ENCODE data around the gene CCDC97.
"Not testable (repeated sequence)": the region's sequence is repeated elsewhere in the genome, so short reads cannot be mapped to it uniquely, and the experiment has no call there.

The CCDC97 gene

DNA sequence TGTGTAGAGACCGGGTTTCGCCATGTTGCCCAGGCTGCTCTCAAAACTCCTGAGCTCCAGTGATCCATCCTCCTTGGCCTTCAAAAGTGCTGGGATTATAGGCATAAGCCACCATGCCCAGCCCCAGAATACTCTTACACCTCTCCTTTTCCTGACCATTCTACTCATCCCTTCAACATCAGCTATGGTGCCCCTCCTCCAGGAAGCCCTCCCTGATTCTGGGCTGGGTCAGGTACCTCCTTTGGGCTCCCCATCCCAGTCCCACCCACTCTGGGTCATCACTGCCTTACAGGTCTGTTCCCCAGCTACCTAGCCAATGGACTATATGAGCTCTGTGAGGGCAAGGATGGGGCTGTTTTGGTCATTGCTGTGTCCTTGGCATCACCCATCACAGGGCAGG lies 34.2 kb downstream of the CCDC97 start:
- DNase-seq (ENCODE audit: extremely low read depth, low read depth): no peak
- no peak for TF ChIP-seq CTCF (IDR thresholded peaks at IDR 0.05; ENCODE audit: low read depth, low read length)

DNA sequence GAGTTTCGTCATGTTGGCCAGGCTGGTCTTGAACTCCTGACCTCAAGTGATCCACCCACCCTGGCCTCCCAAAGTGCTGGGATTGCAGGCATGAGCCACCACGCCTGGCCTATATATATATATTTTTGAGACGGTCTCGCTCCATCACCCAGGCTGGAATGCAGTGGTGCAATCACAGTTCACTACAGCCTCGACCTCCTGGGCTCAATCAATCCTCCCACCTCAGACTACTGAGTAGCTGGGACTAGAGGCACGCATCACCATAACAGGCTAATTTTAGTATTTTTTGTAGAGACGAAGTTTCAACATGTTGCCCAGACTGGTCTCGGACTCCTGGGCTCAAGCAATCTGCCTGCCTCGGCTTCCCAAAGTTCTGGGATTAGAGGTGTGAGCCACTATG lies 36.9 kb downstream of the CCDC97 start:
- DNase-seq (ENCODE audit: extremely low read depth, low read depth): not testable (repeated sequence)

- no peak for TF ChIP-seq CTCF (IDR thresholded peaks at IDR 0.05; ENCODE audit: low read depth, low read length)
- DNase-seq (ENCODE audit: extremely low read depth, low read depth): no peak
Measured at GRCh38 chr19:41350735-41351338, 40.9 kb downstream of the CCDC97 start.

DNA sequence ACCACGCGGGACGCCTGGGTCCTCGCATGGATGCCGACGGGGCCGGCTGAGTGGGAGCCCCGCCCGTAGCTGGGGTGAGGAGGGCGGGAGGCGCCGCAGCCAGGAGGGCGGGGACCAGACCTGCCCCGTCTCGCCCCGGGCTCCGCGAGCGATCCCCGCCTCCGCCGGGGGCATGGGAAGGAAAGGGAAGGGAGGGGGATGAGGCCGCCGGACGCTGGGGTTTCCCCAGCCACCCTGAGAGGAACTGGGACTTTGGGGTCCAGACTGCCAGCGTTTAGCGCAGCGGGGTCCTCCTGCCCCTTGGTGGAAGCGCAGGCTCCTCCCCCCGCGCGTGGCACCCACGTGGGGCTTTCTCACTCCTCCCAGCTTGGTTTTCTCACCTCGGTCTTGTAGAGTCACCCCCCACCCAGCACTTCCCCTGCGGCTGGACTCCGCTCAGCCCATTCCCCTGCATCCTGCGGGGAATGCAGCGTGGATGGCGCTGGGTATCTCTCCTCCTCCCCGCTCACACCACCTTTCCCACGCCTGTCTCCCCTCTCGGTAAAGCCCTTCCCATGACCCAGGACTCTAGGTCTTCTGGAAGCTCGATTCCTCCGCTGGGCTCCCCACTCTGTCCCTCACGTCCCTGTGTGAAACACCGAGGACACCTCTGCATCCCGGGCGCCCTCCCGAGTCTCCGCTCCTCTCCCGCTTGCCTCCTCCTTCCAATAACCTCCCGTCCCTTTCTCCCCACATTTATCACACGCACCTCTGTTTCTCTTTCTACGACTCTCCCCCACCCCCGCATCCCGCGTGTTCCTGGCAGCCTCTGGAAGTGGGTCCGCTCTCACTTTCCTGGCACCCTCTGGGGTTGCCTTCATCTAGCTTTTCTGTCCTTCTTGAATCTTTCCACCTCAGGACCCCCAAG lies 41.6 kb downstream of the CCDC97 start:
- TF ChIP-seq CTCF (IDR thresholded peaks at IDR 0.05; ENCODE audit: low read depth, low read length): no peak
- no peak for DNase-seq (ENCODE audit: extremely low read depth, low read depth)

DNA sequence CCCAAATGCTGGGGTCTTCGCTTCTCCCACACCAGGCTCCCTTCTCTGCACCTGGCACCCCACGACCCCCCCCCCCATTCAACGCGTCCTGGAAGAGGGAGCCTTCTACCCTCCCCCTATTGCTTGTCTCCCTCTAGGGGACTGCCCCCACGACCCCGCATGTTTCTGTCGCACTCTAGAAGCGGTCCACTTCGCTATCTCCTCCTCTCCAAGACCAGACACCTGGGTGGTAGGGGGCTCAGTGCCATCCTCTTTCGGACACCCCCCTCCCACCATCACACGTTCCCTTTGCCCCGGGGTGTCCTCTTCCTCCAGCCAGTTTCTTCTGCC lies 42.3 kb downstream of the CCDC97 start:
- DNase-seq (ENCODE audit: extremely low read depth, low read depth): no peak
- TF ChIP-seq CTCF (IDR thresholded peaks at IDR 0.05; ENCODE audit: low read depth, low read length): no peak

GRCh38 chr19:41352609-41353465 lies 42.9 kb downstream of the CCDC97 start:
- peak; percentile 70 for TF ChIP-seq CTCF (IDR thresholded peaks at IDR 0.05; ENCODE audit: low read depth, low read length)
- no peak for DNase-seq (ENCODE audit: extremely low read depth, low read depth)

DNA sequence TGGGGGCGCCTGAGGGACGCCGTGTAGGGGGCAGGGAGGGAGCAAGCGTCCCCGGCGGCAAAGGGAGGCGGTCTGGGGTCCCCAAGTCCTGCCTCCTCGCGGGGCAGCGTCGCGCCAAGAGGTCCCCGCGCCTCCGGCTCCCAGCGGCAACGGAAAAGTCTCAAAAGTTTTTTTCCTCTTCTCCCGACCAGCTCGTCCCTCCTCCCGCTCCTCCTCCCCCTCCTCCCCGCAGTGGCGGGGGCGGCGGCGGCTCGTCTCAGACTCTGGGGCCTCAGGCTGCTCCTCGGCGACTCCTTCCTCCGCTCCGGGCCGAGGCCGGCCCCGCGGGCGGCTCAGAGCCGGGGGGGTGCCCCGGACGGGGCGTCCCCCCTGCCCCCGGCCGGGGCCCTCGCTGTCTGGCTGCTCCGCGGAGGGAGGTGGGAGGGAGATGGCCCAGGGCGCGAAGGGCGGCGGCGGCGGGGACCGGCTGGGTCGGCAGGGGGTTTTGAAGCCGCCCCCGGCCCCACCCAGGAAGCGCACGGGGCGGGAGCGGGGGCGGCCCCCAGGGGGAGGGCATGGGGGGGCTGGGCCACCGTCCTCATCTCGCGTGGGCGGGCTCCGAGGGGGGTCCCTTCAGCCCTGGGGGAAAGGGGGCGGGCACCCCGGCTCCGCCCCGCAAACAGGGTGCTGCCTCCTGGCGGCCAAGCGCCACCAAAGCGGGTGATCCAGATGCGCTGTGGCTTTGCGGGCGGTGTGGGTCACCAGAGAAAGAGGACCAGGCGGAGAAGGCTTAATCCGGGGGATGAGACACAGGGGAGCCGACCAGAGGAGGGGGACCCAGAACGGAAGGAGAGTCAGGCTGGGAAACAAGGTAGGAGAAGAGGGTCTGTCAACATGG lies 43.7 kb downstream of the CCDC97 start, which contains the start of gene TGFB1:
TSS of gene TGFB1 (minus strand) at position 457 of the 877 bp plus-strand sequence. CDS start 878 bp downstream, outside the sequence.
- peak; percentile 84 for DNase-seq (ENCODE audit: extremely low read depth, low read depth)
- TF ChIP-seq CTCF (IDR thresholded peaks at IDR 0.05; ENCODE audit: low read depth, low read length): peak; percentile 91
